WTC11 (cell line): ENCODE measurements around the gene RHOF. TPM values are rescaled to one million over a fixed set of nuclear protein-coding genes. Genes with fewer than 3 reads are reported as not detected.

Source experiments
- ATAC-seq: fragments of 200-7000 bp; cut with Tn5 transposase; 2 replicates; pipeline ENCODE4 v1.10.0; 2021; ENCODE audit warnings: mild to moderate bottlenecking, moderate library complexity
- CTCF ChIA-PET: fragments of 300-600 bp; sonication (Branson Sonifier 250); formaldehyde crosslinking; loops from one replicate; lab custom pipeline; 2021; ENCODE audit warnings: antibody characterized with exemption; lab: Charles Lee
- POLR2A ChIA-PET: fragments of 350-600 bp; sonication (Branson Sonifier 250); formaldehyde crosslinking; loops from one replicate; lab custom pipeline; 2021; ENCODE audit warnings: antibody characterized with exemption; lab: Charles Lee
- DNase-seq: peaks from one replicate; pipeline ENCODE4 v3.0.0; 2021; ENCODE audit warnings: low spot score
- H3K27ac Mint-ChIP-seq: 2 replicates; pipeline ENCODE4 v1.8.0; 2021; ENCODE audit warnings: mixed read lengths
- H3K27me3 Mint-ChIP-seq: 2 replicates; pipeline ENCODE4 v1.8.0; 2021; ENCODE audit warnings: low read depth, mild to moderate bottlenecking, moderate library complexity, mixed read lengths
- H3K36me3 Mint-ChIP-seq: 2 replicates; pipeline ENCODE4 v1.8.0; 2021; ENCODE audit warnings: mixed read lengths
- H3K4me1 Mint-ChIP-seq: 2 replicates; pipeline ENCODE4 v1.8.0; 2022; ENCODE audit warnings: mixed read lengths
- H3K4me3 Mint-ChIP-seq: 2 replicates; pipeline ENCODE4 v1.8.0; 2021; ENCODE audit warnings: mild to moderate bottlenecking, moderate library complexity, mixed read lengths
- H3K9me3 Mint-ChIP-seq: 2 replicates; pipeline ENCODE4 v1.8.0; 2021; ENCODE audit warnings: mixed read lengths
- CTCF ChIP-seq: fragments of 200-600 bp; IDR thresholded peaks from 2 replicates; pipeline ENCODE4 v1.8.0; 2022; ENCODE audit warnings: antibody characterized with exemption
- E2F1 ChIP-seq: sonication (generic); formaldehyde crosslinking; IDR thresholded peaks from 2 replicates; pipeline ENCODE4 v1.8.0; 2022; ENCODE audit warnings: mild to moderate bottlenecking, missing genetic modification reagents
- EMX1 ChIP-seq: fragments of 250-450 bp; sonication (Bioruptor Pico); IDR thresholded peaks from 2 replicates; pipeline ENCODE4 v1.8.0; 2021; ENCODE audit warnings: mild to moderate bottlenecking
- ERG ChIP-seq: fragments of 250-450 bp; sonication (Bioruptor Pico); IDR thresholded peaks from 2 replicates; pipeline ENCODE4 v1.8.0; 2021; ENCODE audit warnings: mild to moderate bottlenecking
- GRHL2 ChIP-seq: fragments of 250-450 bp; sonication (Bioruptor Pico); IDR thresholded peaks from 2 replicates; pipeline ENCODE4 v1.8.0; 2022; ENCODE audit warnings: mild to moderate bottlenecking, moderate library complexity; ENCODE audit not compliant: insufficient replicate concordance, severe bottlenecking
- HMGA2 ChIP-seq: fragments of 250-450 bp; sonication (Bioruptor Pico); IDR thresholded peaks from 2 replicates; pipeline ENCODE4 v1.4.0; 2021; ENCODE audit warnings: mild to moderate bottlenecking, moderate library complexity
- IRF1 ChIP-seq: sonication (generic); formaldehyde crosslinking; IDR thresholded peaks from 2 replicates; pipeline ENCODE4 v1.8.0; 2023; ENCODE audit warnings: missing genetic modification reagents
- KAT7 ChIP-seq: sonication (generic); formaldehyde crosslinking; IDR thresholded peaks from 2 replicates; pipeline ENCODE4 v1.8.1; 2023; ENCODE audit warnings: missing genetic modification reagents, mild to moderate bottlenecking, borderline replicate concordance
- NFE2L1 ChIP-seq: sonication (generic); formaldehyde crosslinking; IDR thresholded peaks from 2 replicates; pipeline ENCODE4 v1.8.1; 2023; ENCODE audit warnings: missing genetic modification reagents
- NFYB ChIP-seq: sonication (generic); formaldehyde crosslinking; conservative IDR thresholded peaks from 2 replicates; pipeline ENCODE4 v1.8.0; 2022; ENCODE audit warnings: low read depth, missing genetic modification reagents
- TP53 ChIP-seq: sonication (generic); formaldehyde crosslinking; IDR thresholded peaks from 2 replicates; pipeline ENCODE4 v1.8.1; 2023; ENCODE audit warnings: mild to moderate bottlenecking, missing genetic modification reagents
- ZMAT4 ChIP-seq: fragments of 250-450 bp; sonication (Bioruptor Pico); IDR thresholded peaks from 2 replicates; pipeline ENCODE4 v1.9.0; 2021; ENCODE audit warnings: mild to moderate bottlenecking
- ZNF396 ChIP-seq: fragments of 250-450 bp; sonication (Bioruptor Pico); IDR thresholded peaks from 2 replicates; pipeline ENCODE4 v1.8.0; 2021; ENCODE audit warnings: mild to moderate bottlenecking, moderate library complexity, borderline replicate concordance
- ZNF416 ChIP-seq: fragments of 250-450 bp; sonication (Bioruptor Pico); IDR thresholded peaks from 2 replicates; pipeline ENCODE4 v1.9.0; 2021; ENCODE audit warnings: mild to moderate bottlenecking, inconsistent platforms
- ZNF425 ChIP-seq: fragments of 250-450 bp; sonication (Bioruptor Pico); conservative IDR thresholded peaks from 2 replicates; pipeline ENCODE4 v1.9.0; 2021; ENCODE audit warnings: mild to moderate bottlenecking
- total RNA-seq: library from RNA; stranded (reverse); gene quantifications from 3 replicates; pipeline ENCODE4 v1.2.3, GENCODE V29; 2021

The RHOF gene
- total RNA-seq, 1 experiment from 2014 or later = 45.3 TPM

- Mint-ChIP-seq H3K4me3 (no peak overlapping the region), H3K27me3 (no peaks in the 10 kb centered on the region; the same call in 1 of the 2 replicates), H3K9me3 (no peaks in the 10 kb centered on the region), H3K36me3 (peaks cover 15% of the 10 kb centered on the region), H3K27ac (no peak overlapping the region), H3K4me1 (no peaks in the 10 kb centered on the region)
- ChIA-PET CTCF (interaction anchor here (0.6 to 1.7 kb wide), 2 partner anchors 53 to 364 kb away, joined by 3 to 7 read pairs; partner anchors contain the start of gene TMEM120B), POLR2A (interaction anchor here (0.5 kb wide), 1 partner anchor 16 kb away, joined by 3 read pairs; no protein-coding TSS in a partner anchor)
- no peak for ATAC-seq
- TF ChIP-seq ZMAT4 (CRISPR knock-in tag) (no peak), TP53 (no peak), IRF1 (no peak), E2F1 (CRISPR knock-in tag) (no peak), HMGA2 (CRISPR knock-in tag) (no peak), NFE2L1 (CRISPR knock-in tag) (no peak), GRHL2 (CRISPR knock-in tag) (no peak)
- DNase-seq = no peak
These were observed 27.9 kb downstream of the RHOF start for GRCh38 chr12:121765573-121765972.

GRCh38 chr12:121764808-121765207 is 28.7 kb downstream of the RHOF start:
- H3K27me3 Mint-ChIP-seq = no peaks in the 10 kb centered on the region; the same call in 1 of the 2 replicates
- no peak overlapping the region for H3K4me3 Mint-ChIP-seq
- H3K27ac Mint-ChIP-seq = no peak overlapping the region
- POLR2A ChIA-PET = interaction anchor here (0.6 kb wide), 1 partner anchor 145 kb away, joined by 4 read pairs; no protein-coding TSS in a partner anchor
- no peak for TF ChIP-seq KAT7 (CRISPR knock-in tag)
- no peak for TF ChIP-seq EMX1 (CRISPR knock-in tag)
- no peak for TF ChIP-seq NFYB
- no peak for TF ChIP-seq ERG (CRISPR knock-in tag)
- no peak for TF ChIP-seq ZNF425 (CRISPR knock-in tag)
- no peak for TF ChIP-seq ZNF416 (CRISPR knock-in tag)
- TF ChIP-seq ZNF396 (CRISPR knock-in tag) = no peak
- no peak for TF ChIP-seq CTCF
- DNase-seq (no peak), ATAC-seq (no peak)
- H3K36me3 Mint-ChIP-seq = peaks cover 15% of the 10 kb centered on the region
- no peaks in the 10 kb centered on the region for H3K4me1 Mint-ChIP-seq
- H3K9me3 Mint-ChIP-seq = no peaks in the 10 kb centered on the region
- CTCF ChIA-PET = interaction anchor here (1.7 to 3.2 kb wide), 2 partner anchors 29 to 52 kb away, joined by 7 to 18 read pairs; partner anchors contain the start of genes RHOF and TMEM120B
